GM23338 (cell line): ENCODE measurements around the gene METTL17. TPM values are rescaled to one million over a fixed set of nuclear protein-coding genes. Genes with fewer than 3 reads are reported as not detected.
A peak's percentile ranks its signal among the peaks of the same experiment; 100 is the strongest.

ENCODE experiments used
- ATAC-seq: fragments of 200-7000 bp; cut with Tn5 transposase; 3 replicates; pipeline ENCODE4 v1.9.1; 2020
- DNase-seq: peaks from one replicate; pipeline ENCODE4 v3.0.0-alpha.2; 2015; ENCODE audit warnings: low spot score
- H2AFZ ChIP-seq: fragments of 200-600 bp; sonication (generic); 2 replicates; pipeline ENCODE4 v1.8.0; 2016; ENCODE audit warnings: antibody characterized with exemption, mild to moderate bottlenecking, moderate library complexity
- H3F3A ChIP-seq: fragments of 200-600 bp; sonication (generic); replicated peaks from 2 replicates; pipeline ENCODE4 v1.8.0; 2017; ENCODE audit warnings: antibody characterized with exemption, mixed run types, low read depth
- H3K27ac ChIP-seq: fragments of 200-600 bp; sonication (generic); 2 replicates; pipeline ENCODE4 v1.6.1; 2016; ENCODE audit warnings: low read depth
- H3K27me3 ChIP-seq: fragments of 200-600 bp; sonication (generic); 2 replicates; pipeline ENCODE4 v1.8.0; 2016; ENCODE audit warnings: mild to moderate bottlenecking, mixed run types, moderate library complexity; ENCODE audit not compliant: insufficient read depth
- H3K36me3 ChIP-seq: fragments of 200-600 bp; sonication (generic); 2 replicates; pipeline ENCODE4 v1.8.0; 2016; ENCODE audit warnings: mild to moderate bottlenecking; ENCODE audit not compliant: insufficient read depth
- H3K4me1 ChIP-seq: fragments of 200-600 bp; sonication (generic); 2 replicates; pipeline ENCODE4 v1.8.0; 2016; ENCODE audit warnings: mild to moderate bottlenecking, moderate library complexity; ENCODE audit not compliant: insufficient read depth
- H3K4me2 ChIP-seq: fragments of 200-600 bp; sonication (generic); 2 replicates; pipeline ENCODE4 v1.7.1; 2017; ENCODE audit warnings: mixed run types
- H3K4me3 ChIP-seq: fragments of 200-600 bp; sonication (generic); 2 replicates; pipeline ENCODE4 v1.6.1; 2016; ENCODE audit warnings: mixed run types
- H3K79me2 ChIP-seq: fragments of 200-600 bp; sonication (generic); replicated peaks from 2 replicates; pipeline ENCODE4 v1.8.0; 2017; ENCODE audit warnings: mild to moderate bottlenecking; ENCODE audit not compliant: insufficient read depth
- H3K9me2 ChIP-seq: fragments of 200-600 bp; sonication (generic); 2 replicates; pipeline ENCODE4 v1.8.0; 2017; ENCODE audit not compliant: insufficient read depth
- H4K20me1 ChIP-seq: fragments of 200-600 bp; sonication (generic); replicated peaks from 2 replicates; pipeline ENCODE4 v1.8.0; 2017; ENCODE audit warnings: mild to moderate bottlenecking; ENCODE audit not compliant: insufficient read depth
- H3K27ac Mint-ChIP-seq: 2 replicates; pipeline ENCODE4 v1.8.0; 2020; ENCODE audit warnings: inconsistent platforms, mild to moderate bottlenecking, moderate library complexity, mixed read lengths
- H3K27me3 Mint-ChIP-seq: 3 replicates; pipeline ENCODE4 v1.8.0; 2022; ENCODE audit warnings: low read depth, mild to moderate bottlenecking, moderate library complexity, mixed read lengths, inconsistent platforms; ENCODE audit not compliant: insufficient read depth, poor library complexity
- H3K36me3 Mint-ChIP-seq: 3 replicates; pipeline ENCODE4 v1.8.0; 2021; ENCODE audit warnings: low read depth, mild to moderate bottlenecking, inconsistent platforms, moderate library complexity, mixed read lengths
- H3K4me1 Mint-ChIP-seq: 3 replicates; pipeline ENCODE4 v1.8.0; 2020; ENCODE audit warnings: mild to moderate bottlenecking, inconsistent platforms, mixed read lengths
- H3K4me3 Mint-ChIP-seq: 3 replicates; pipeline ENCODE4 v1.8.0; 2021; ENCODE audit warnings: moderate library complexity, mild to moderate bottlenecking, inconsistent platforms, mixed read lengths
- H3K9me3 Mint-ChIP-seq: 3 replicates; pipeline ENCODE4 v1.8.0; 2020; ENCODE audit warnings: moderate library complexity, mild to moderate bottlenecking, inconsistent platforms, mixed read lengths
- ETS1 ChIP-seq: IDR thresholded peaks from 2 replicates; pipeline ENCODE4 v1.6.1; 2016; ENCODE audit warnings: antibody characterized with exemption
- EZH2 ChIP-seq: fragments of 200-600 bp; sonication (generic); IDR thresholded peaks from one replicate; pipeline ENCODE4 v1.8.0; 2017; ENCODE audit warnings: antibody characterized with exemption, mild to moderate bottlenecking, low read depth; ENCODE audit not compliant: unreplicated experiment
- EZH2phosphoT487 ChIP-seq: fragments of 200-600 bp; sonication (generic); IDR thresholded peaks from one replicate; pipeline ENCODE4 v1.8.1; 2018; ENCODE audit warnings: antibody characterized with exemption; ENCODE audit not compliant: unreplicated experiment
- NANOG ChIP-seq: IDR thresholded peaks from 2 replicates; pipeline ENCODE4 v1.6.1; 2016; ENCODE audit warnings: antibody characterized with exemption, borderline replicate concordance
- POLR2AphosphoS5 ChIP-seq: IDR thresholded peaks from 2 replicates; pipeline ENCODE4 v1.6.1; 2016; ENCODE audit warnings: antibody characterized with exemption, low read depth
- REST ChIP-seq: IDR thresholded peaks from one replicate; pipeline ENCODE4 v1.6.1; 2018; ENCODE audit warnings: antibody characterized with exemption; ENCODE audit not compliant: unreplicated experiment
- STAT1 ChIP-seq: IDR thresholded peaks from one replicate; pipeline ENCODE4 v1.6.1; 2016; ENCODE audit warnings: antibody characterized with exemption; ENCODE audit not compliant: unreplicated experiment
- ZNF114 ChIP-seq: fragments of 250-450 bp; sonication (Bioruptor Pico); IDR thresholded peaks from 2 replicates; pipeline ENCODE4 v1.5.0; 2020; ENCODE audit warnings: mild to moderate bottlenecking, moderate library complexity
- ZNF331 ChIP-seq: fragments of 250-450 bp; sonication (Bioruptor Pico); IDR thresholded peaks from 2 replicates; pipeline ENCODE4 v1.5.0; 2020; ENCODE audit warnings: low read depth, mild to moderate bottlenecking, moderate library complexity
- ZNF462 ChIP-seq: fragments of 250-450 bp; sonication (Bioruptor Pico); IDR thresholded peaks from 2 replicates; pipeline ENCODE4 v1.5.0; 2020; ENCODE audit warnings: mild to moderate bottlenecking, moderate library complexity
- polyA plus RNA-seq: library from polyadenylated mRNA; unstranded; fragments of >200 nt; fragmentation: Nextera tagmentation; extraction: Ambion mirVana; gene quantifications from 2 replicates; pipeline ENCODE4 v1.2.1, GENCODE V29; 2016
- total RNA-seq: library from RNA; depleted of rRNA; stranded (reverse); fragments of >200 nt; shearing (Covaris generic); gene quantifications from 2 replicates; pipeline ENCODE4 v1.2.3, GENCODE V29; 2014

METTL17 gene
- total and polyA plus RNA-seq, 2 experiments from 2014 or later = 74.9 to 156 TPM

- Histone ChIP-seq H3K27me3 (0 out of 2 replicates have a peak, but pooled peaks cover 4% of the 10 kb centered on the region), H3F3A (no peaks in the 10 kb centered on the region), H3K4me2 (peak overlapping the region; percentile 64), H4K20me1 (no peaks in the 10 kb centered on the region), H2AFZ (peak overlapping the region; percentile 35), H3K4me3 (peak overlapping the region; percentile 74), H3K4me1 (peaks cover 7% of the 10 kb centered on the region), H3K36me3 (no peaks in the 10 kb centered on the region), H3K27ac (no peak overlapping the region), H3K79me2 (no peaks in the 10 kb centered on the region), H3K9me2 (0 out of 2 replicates have a peak, but pooled peaks cover 6% of the 10 kb centered on the region)
- no peaks in the 10 kb centered on the region for H3K36me3 Mint-ChIP-seq
- ATAC-seq (no peak; the same call in 1 of the 3 replicates), DNase-seq (no peak)
- H3K4me3 Mint-ChIP-seq = peak overlapping the region; percentile 96
- no peak for TF ChIP-seq ZNF331 (CRISPR knock-in tag)
- no peak for TF ChIP-seq ETS1
- no peak for TF ChIP-seq EZH2phosphoT487
- TF ChIP-seq ZNF114 (CRISPR knock-in tag) = no peak
- TF ChIP-seq ZNF462 (CRISPR knock-in tag) = no peak
- peaks cover 6% of the 10 kb centered on the region for H3K27me3 Mint-ChIP-seq
- H3K4me1 Mint-ChIP-seq = peaks cover 9% of the 10 kb centered on the region
- no peaks in the 10 kb centered on the region for H3K9me3 Mint-ChIP-seq
- H3K27ac Mint-ChIP-seq = peak overlapping the region; percentile 66
Observed at GRCh38 chr14:20971705-20972021, 18.1 kb upstream of the METTL17 start.

GRCh38 chr14:20973501-20973900, 16.3 kb upstream of the METTL17 start:
- no peaks in the 10 kb centered on the region for H3K9me3 Mint-ChIP-seq
- Histone ChIP-seq H2AFZ (no peak overlapping the region; the same call in 1 of the 2 replicates), H3K79me2 (no peaks in the 10 kb centered on the region), H3K9me2 (0 out of 2 replicates have a peak, but pooled peaks cover 6% of the 10 kb centered on the region), H3K4me1 (peaks cover 7% of the 10 kb centered on the region), H3K4me2 (no peak overlapping the region), H4K20me1 (no peaks in the 10 kb centered on the region), H3F3A (no peaks in the 10 kb centered on the region), H3K36me3 (no peaks in the 10 kb centered on the region), H3K27ac (no peak overlapping the region), H3K4me3 (no peak overlapping the region), H3K27me3 (0 out of 2 replicates have a peak, but pooled peaks cover 4% of the 10 kb centered on the region)
- ATAC-seq (no peak), DNase-seq (no peak)
- H3K4me3 Mint-ChIP-seq = no peak overlapping the region
- no peaks in the 10 kb centered on the region for H3K36me3 Mint-ChIP-seq
- H3K4me1 Mint-ChIP-seq = peaks cover 9% of the 10 kb centered on the region
- H3K27ac Mint-ChIP-seq = no peak overlapping the region
- H3K27me3 Mint-ChIP-seq = peaks cover 6% of the 10 kb centered on the region
- TF ChIP-seq EZH2 (no peak), REST (no peak), NANOG (no peak), STAT1 (no peak), POLR2AphosphoS5 (no peak), ETS1 (no peak)
